Tibial nerve (tissue), 4 donors: ENCODE data around the gene OR10G2. TPM values are rescaled to one million over a fixed set of nuclear protein-coding genes. Genes with fewer than 3 reads are reported as not detected.
"Not testable (repeated sequence)": the region's sequence is repeated elsewhere in the genome, so short reads cannot be mapped to it uniquely, and the experiment has no call there.

ENCODE experiments used
- DNase-seq, 2 donors: peaks; one replicate each; pipeline ENCODE4 v3.0.0-alpha.2; 2019; ENCODE audit warnings: low spot score in 2 of 2
- H3K27ac ChIP-seq, 4 donors: fragments of 200-600 bp; sonication (generic) in 3 of 4; one replicate each; pipeline ENCODE4 v1.5.1; 2017 to 2019; ENCODE audit warnings: mild to moderate bottlenecking in 1 of 4
- H3K27me3 ChIP-seq, 2 donors: fragments of 200-600 bp; sonication (generic) in 1 of 2; one replicate each; pipeline versions ENCODE4 v1.5.1 to v1.6.0; 2017 to 2019
- H3K36me3 ChIP-seq, 3 donors: fragments of 200-600 bp; sonication (generic); one replicate each; pipeline ENCODE4 v1.5.1; 2018 to 2019
- H3K4me1 ChIP-seq, 4 donors: fragments of 200-600 bp; sonication (generic) in 3 of 4; one replicate each; pipeline ENCODE4 v1.5.1; 2017 to 2019
- H3K4me3 ChIP-seq, 4 donors: fragments of 200-600 bp; sonication (generic) in 3 of 4; one replicate each; pipeline ENCODE4 v1.5.1; 2017 to 2019; ENCODE audit warnings: mild to moderate bottlenecking in 1 of 4, moderate library complexity in 1 of 4
- H3K9me3 ChIP-seq, 4 donors: fragments of 200-600 bp; sonication (generic) in 3 of 4; one replicate each; pipeline ENCODE4 v1.5.1; 2017 to 2019
- CTCF ChIP-seq, 5 experiments: fragments of 200-600 bp in 3 of 5; fragments of 450-650 bp in 2 of 5; sonication (generic) in 3 of 5; IDR thresholded peaks; one replicate each; pipeline ENCODE4 v1.5.1; 2016 to 2019; ENCODE audit warnings: antibody characterized with exemption in 5 of 5, mild to moderate bottlenecking in 3 of 5, moderate library complexity in 2 of 5
- EP300 ChIP-seq, 2 donors: sonication (generic); formaldehyde crosslinking; IDR thresholded peaks; one replicate each; pipeline ENCODE4 v1.6.1; 2017; ENCODE audit warnings: antibody characterized with exemption in 2 of 2, mild to moderate bottlenecking in 1 of 2
- POLR2A ChIP-seq, 2 donors: fragments of 450-650 bp; IDR thresholded peaks; one replicate each; pipeline ENCODE4 v1.6.1; 2017; ENCODE audit warnings: antibody characterized with exemption in 2 of 2, mild to moderate bottlenecking in 2 of 2, moderate library complexity in 2 of 2
- WGBS, 2 donors: methylation state at CpG; one replicate each; pipeline ENCODE4 v1.1.5; 2018; 5-methylcytosine and 5-hydroxymethylcytosine counted together
- total RNA-seq, 4 donors: library from RNA; depleted of rRNA; stranded (reverse); fragments of >200 nt; gene quantifications; one replicate each; pipeline ENCODE4 v1.1.0, GENCODE V29; 2016

The OR10G2 gene
- total RNA-seq, 4 donors from 2014 or later = not detected

- no peaks in the 10 kb centered on the region for H3K9me3 ChIP-seq
- no peak for DNase-seq
- no peak overlapping the region for H3K27ac ChIP-seq
- 44 to 60% methylated on average over 1 of the region's 1 CpG for WGBS, 2 donors
- H3K27me3 ChIP-seq = no peaks in the 10 kb centered on the region
- no peak overlapping the region for H3K4me3 ChIP-seq
- no peaks in the 10 kb centered on the region for H3K36me3 ChIP-seq
- H3K4me1 ChIP-seq = no peaks in the 10 kb centered on the region
- no peak for TF ChIP-seq EP300 (IDR thresholded peaks at IDR 0.05)
- TF ChIP-seq POLR2A (IDR thresholded peaks at IDR 0.05) = no peak
Observed at GRCh38 chr14:21652209-21652808, 17.6 kb upstream of the OR10G2 start.

- Histone ChIP-seq H3K36me3 (no peaks in the 10 kb centered on the region), H3K4me1 (no peaks in the 10 kb centered on the region), H3K9me3 (no peaks in the 10 kb centered on the region), H3K4me3 (no peak overlapping the region), H3K27me3 (no peaks in the 10 kb centered on the region), H3K27ac (no peak overlapping the region)
- TF ChIP-seq POLR2A (IDR thresholded peaks at IDR 0.05) (no peak), EP300 (IDR thresholded peaks at IDR 0.05) (no peak), CTCF (IDR thresholded peaks at IDR 0.05) (no peak)
- DNase-seq = no peak
Observed at GRCh38 chr14:21647380-21647779, 12.6 kb upstream of the OR10G2 start.

GRCh38 chr14:21643407-21643806 lies 8.7 kb upstream of the OR10G2 start:
- no peaks in the 10 kb centered on the region for H3K9me3 ChIP-seq
- H3K27ac ChIP-seq = no peak overlapping the region
- no peak overlapping the region for H3K4me3 ChIP-seq
- DNase-seq = no peak
- whole genome bisulfite sequencing, 2 donors = 63 to 70% methylated on average over 5 of the region's 5 CpGs
- no peaks in the 10 kb centered on the region for H3K36me3 ChIP-seq
- TF ChIP-seq EP300 (IDR thresholded peaks at IDR 0.05) (no peak), CTCF (IDR thresholded peaks at IDR 0.05) (no peak), POLR2A (IDR thresholded peaks at IDR 0.05) (no peak)
- no peaks in the 10 kb centered on the region for H3K4me1 ChIP-seq
- H3K27me3 ChIP-seq = no peaks in the 10 kb centered on the region

GRCh38 chr14:21642683-21643082 lies 7.9 kb upstream of the OR10G2 start:
- H3K9me3 ChIP-seq = no peaks in the 10 kb centered on the region
- H3K27me3 ChIP-seq = no peaks in the 10 kb centered on the region
- H3K4me1 ChIP-seq = no peaks in the 10 kb centered on the region
- no peaks in the 10 kb centered on the region for H3K36me3 ChIP-seq
- 62 to 78% methylated on average over 3 of the region's 3 CpGs for WGBS, 2 donors
- DNase-seq = no peak
- H3K27ac ChIP-seq = no peak overlapping the region
- TF ChIP-seq POLR2A (IDR thresholded peaks at IDR 0.05) (no peak), EP300 (IDR thresholded peaks at IDR 0.05) (no peak)
- no peak overlapping the region for H3K4me3 ChIP-seq

GRCh38 chr14:21631084-21631483 lies 3.7 kb downstream of the OR10G2 start:
- H3K4me3 ChIP-seq = no peak overlapping the region

GRCh38 chr14:21630503-21630902 lies 4.2 kb downstream of the OR10G2 start:
- not testable (repeated sequence) for H3K9me3 ChIP-seq, H3K4me3 ChIP-seq, DNase-seq, H3K36me3 ChIP-seq, H3K4me1 ChIP-seq, H3K27ac ChIP-seq, H3K27me3 ChIP-seq
- WGBS, 2 donors = 95 to 100% methylated on average over 1 of the region's 1 CpG

More at GRCh38 chr14:21631084-21631483, 3.7 kb downstream of the OR10G2 start:
- no peaks in the 10 kb centered on the region for H3K4me1 ChIP-seq
- no peak for TF ChIP-seq POLR2A (IDR thresholded peaks at IDR 0.05)
- TF ChIP-seq EP300 (IDR thresholded peaks at IDR 0.05) = no peak
- TF ChIP-seq CTCF (IDR thresholded peaks at IDR 0.05) = no peak
- no peak for DNase-seq
- WGBS, 2 donors = 26 to 29% methylated on average over 3 of the region's 3 CpGs
- no peaks in the 10 kb centered on the region for H3K9me3 ChIP-seq
- no peak overlapping the region for H3K27ac ChIP-seq
- no peaks in the 10 kb centered on the region for H3K36me3 ChIP-seq
- no peaks in the 10 kb centered on the region for H3K27me3 ChIP-seq
